IgD-negative memory B cell (primary cell): ENCODE measurements around the gene TRNAU1AP. TPM values are rescaled to one million over a fixed set of nuclear protein-coding genes. Genes with fewer than 3 reads are reported as not detected.
"Not testable (repeated sequence)": the region's sequence is repeated elsewhere in the genome, so short reads cannot be mapped to it uniquely, and the experiment has no call there.

Experiments used
- H3K27ac Mint-ChIP-seq, 3 donors: one replicate each; pipeline ENCODE4 v1.8.0; 2020 to 2022; ENCODE audit warnings: mild to moderate bottlenecking in 3 of 3, mixed read lengths in 3 of 3, moderate library complexity in 1 of 3
- H3K27me3 Mint-ChIP-seq: one replicate; pipeline ENCODE4 v1.8.0; 2021; ENCODE audit warnings: mixed read lengths
- H3K36me3 Mint-ChIP-seq: one replicate; pipeline ENCODE4 v1.8.0; 2020; ENCODE audit warnings: mild to moderate bottlenecking, mixed read lengths
- H3K4me1 Mint-ChIP-seq, 3 donors: one replicate each; pipeline ENCODE4 v1.8.0; 2020 to 2022; ENCODE audit warnings: mixed read lengths in 3 of 3, mild to moderate bottlenecking in 1 of 3
- H3K4me3 Mint-ChIP-seq, 4 donors: one replicate each; pipeline ENCODE4 v1.8.0; 2020 to 2022; ENCODE audit warnings: mild to moderate bottlenecking in 4 of 4, mixed read lengths in 4 of 4, moderate library complexity in 3 of 4
- H3K9me3 Mint-ChIP-seq, 3 donors: one replicate each; pipeline ENCODE4 v1.8.0; 2020 to 2021; ENCODE audit warnings: mixed read lengths in 3 of 3, mild to moderate bottlenecking in 1 of 3
- polyA plus RNA-seq: library from polyadenylated mRNA; unstranded; fragments of 300-500 nt; fragmentation: Illumina TruSeq; gene quantifications from one replicate; pipeline ENCODE4 v1.2.3, GENCODE V29; 2021

The TRNAU1AP gene
- polyA plus RNA-seq, 1 donor from 2014 or later, result 29.2 TPM

GRCh38 chr1:28517649-28517999, 35.3 kb upstream of the TRNAU1AP start:
- peak overlapping the region; percentile 88 to 95 (median 91) for H3K4me3 Mint-ChIP-seq
- H3K4me1 Mint-ChIP-seq, result peaks cover 20 to 40% (median 24%) of the 10 kb centered on the region in 3 donors
- peaks cover 6% of the 10 kb centered on the region for H3K36me3 Mint-ChIP-seq
- peaks cover 2% of the 10 kb centered on the region for H3K27me3 Mint-ChIP-seq
- no peaks in the 10 kb centered on the region for H3K9me3 Mint-ChIP-seq
- peak overlapping the region; percentile 75 to 96 (median 93) for H3K27ac Mint-ChIP-seq

- Mint-ChIP-seq H3K9me3 (no peaks in the 10 kb centered on the region), H3K27ac (peak overlapping the region; percentile 75 to 96 (median 93)), H3K4me1 (peaks cover 18 to 37% (median 23%) of the 10 kb centered on the region in 3 donors), H3K4me3 (peak overlapping the region; percentile 89 to 98 (median 92)), H3K27me3 (peaks cover 2% of the 10 kb centered on the region), H3K36me3 (peaks cover 6% of the 10 kb centered on the region)
Observed at GRCh38 chr1:28518000-28518744, 34.7 kb upstream of the TRNAU1AP start.

DNA sequence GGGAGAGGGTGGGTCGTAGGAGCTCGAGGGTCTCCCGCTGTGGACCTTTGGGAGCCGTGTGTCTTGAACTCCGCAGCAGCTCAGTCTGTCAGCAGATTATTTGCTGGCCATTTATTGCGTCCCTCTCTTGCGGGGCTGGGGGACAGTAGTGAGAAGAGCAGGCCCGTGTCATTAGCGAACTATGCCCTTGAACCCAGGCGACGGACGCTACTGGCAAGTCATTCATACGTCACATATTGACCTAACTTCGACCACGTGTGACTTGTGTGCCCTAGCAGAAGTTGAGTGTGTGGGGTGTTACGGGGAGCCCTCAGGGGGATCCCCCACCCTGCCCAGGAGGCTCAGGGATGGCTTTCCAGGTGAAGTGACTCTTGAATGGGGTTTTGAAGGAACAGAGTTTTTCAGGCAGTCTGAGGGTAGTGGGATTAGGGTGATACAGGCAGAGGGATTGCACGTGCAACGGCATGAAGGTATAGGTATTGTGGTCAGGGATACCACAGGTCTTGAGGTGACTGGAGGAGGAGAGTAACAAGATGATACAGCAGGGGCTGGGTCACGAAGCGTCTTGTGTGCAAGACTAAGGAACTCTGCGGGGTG, 34.0 kb upstream of the TRNAU1AP start:
- Mint-ChIP-seq H3K4me3 (peak overlapping the region; percentile 89 to 98 (median 92)), H3K9me3 (no peaks in the 10 kb centered on the region), H3K27ac (peak overlapping the region; percentile 78 to 90 (median 90)), H3K27me3 (peaks cover 2% of the 10 kb centered on the region), H3K4me1 (peaks cover 18 to 35% (median 23%) of the 10 kb centered on the region in 3 donors), H3K36me3 (peaks cover under 1% of the 10 kb centered on the region)

- peaks cover 2% of the 10 kb centered on the region for H3K27me3 Mint-ChIP-seq
Observed at GRCh38 chr1:28519946-28520725, 32.7 kb upstream of the TRNAU1AP start.

DNA sequence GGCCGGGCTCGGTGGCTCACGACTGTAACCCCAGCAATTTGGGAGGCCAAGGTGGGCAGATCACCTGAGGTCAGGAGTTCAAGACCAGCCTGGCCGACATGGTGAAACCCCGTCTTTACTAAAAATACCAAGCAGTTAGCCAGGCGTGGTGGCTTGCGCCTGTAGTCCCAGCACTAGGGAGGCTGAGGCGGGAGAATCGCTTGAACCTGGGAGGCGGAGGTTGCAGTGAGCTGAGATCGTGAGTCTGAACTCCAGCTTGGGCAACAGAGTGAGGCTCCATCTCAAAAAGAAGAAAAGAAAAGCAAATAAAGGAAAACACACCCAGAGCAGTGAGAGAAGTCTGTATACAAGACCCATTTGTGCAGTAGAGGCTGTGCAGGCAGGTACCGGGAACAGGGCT, 32.1 kb upstream of the TRNAU1AP start:
- H3K9me3 Mint-ChIP-seq, H3K36me3 Mint-ChIP-seq, H3K27ac Mint-ChIP-seq, H3K4me3 Mint-ChIP-seq, H3K27me3 Mint-ChIP-seq: not testable (repeated sequence)
- peaks cover 18 to 32% (median 23%) of the 10 kb centered on the region in 3 donors for H3K4me1 Mint-ChIP-seq

More at GRCh38 chr1:28519946-28520725, 32.7 kb upstream of the TRNAU1AP start:
- Mint-ChIP-seq H3K9me3 (no peaks in the 10 kb centered on the region), H3K4me1 (peaks cover 18 to 32% (median 23%) of the 10 kb centered on the region in 3 donors), H3K4me3 (peak overlapping the region in 3 of 4 donors; percentile 37 to 44 (median 39)), H3K36me3 (peaks cover 3% of the 10 kb centered on the region), H3K27ac (peak overlapping the region in 1 of 3 donors; percentile 57)

- Mint-ChIP-seq H3K4me3 (peak overlapping the region in 3 of 4 donors; percentile 37 to 77 (median 48)), H3K27ac (peak overlapping the region in 2 of 3 donors; percentile 9 to 82), H3K4me1 (peaks cover 15 to 30% (median 21%) of the 10 kb centered on the region in 3 donors), H3K9me3 (no peaks in the 10 kb centered on the region), H3K36me3 (peaks cover 3% of the 10 kb centered on the region), H3K27me3 (peaks cover 2% of the 10 kb centered on the region)
Observed at GRCh38 chr1:28521502-28522164, 31.3 kb upstream of the TRNAU1AP start.

- not testable (repeated sequence) for H3K36me3 Mint-ChIP-seq, H3K27ac Mint-ChIP-seq
Observed at GRCh38 chr1:28522537-28522936, 30.3 kb upstream of the TRNAU1AP start.

DNA sequence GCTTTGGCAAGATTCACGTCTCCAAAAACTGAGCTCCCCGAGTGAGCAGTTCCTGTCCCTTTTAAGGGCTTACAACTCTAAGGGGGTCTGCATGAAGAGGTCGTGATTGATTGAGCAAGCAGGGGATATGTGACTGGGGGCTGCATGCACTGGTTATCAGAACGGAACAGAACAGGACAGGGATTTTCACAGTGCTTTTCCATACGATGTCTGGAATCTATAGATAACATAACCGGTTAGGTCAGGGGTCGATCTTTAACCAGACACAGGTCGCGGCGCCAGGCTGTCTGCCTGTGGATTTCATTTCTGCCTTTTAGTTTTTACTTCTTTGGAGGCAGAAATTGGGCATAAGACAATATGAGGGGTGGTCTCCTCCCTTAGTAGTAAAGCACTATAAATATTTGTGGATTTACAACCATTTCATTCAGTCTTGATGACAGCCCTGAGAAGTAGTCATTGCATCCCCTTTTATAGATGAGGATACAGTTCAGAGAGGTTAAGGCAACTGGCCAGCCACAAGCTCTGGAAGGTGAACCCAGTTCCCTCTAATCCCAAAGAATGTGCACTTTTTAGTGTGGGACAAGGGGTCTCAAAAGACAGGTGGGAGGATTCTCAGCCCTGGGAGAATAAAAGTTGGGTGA, 27.8 kb upstream of the TRNAU1AP start:
- H3K27ac Mint-ChIP-seq, H3K27me3 Mint-ChIP-seq, H3K36me3 Mint-ChIP-seq, H3K4me3 Mint-ChIP-seq, H3K9me3 Mint-ChIP-seq: not testable (repeated sequence)
- H3K4me1 Mint-ChIP-seq, result peaks cover 0 to 14% (median 4%) of the 10 kb centered on the region in 3 donors

More at GRCh38 chr1:28522537-28522936, 30.3 kb upstream of the TRNAU1AP start:
- not testable (repeated sequence) for H3K27me3 Mint-ChIP-seq, H3K9me3 Mint-ChIP-seq, H3K4me3 Mint-ChIP-seq
- H3K4me1 Mint-ChIP-seq, result peaks cover 8 to 25% (median 14%) of the 10 kb centered on the region in 3 donors

GRCh38 chr1:28526886-28527285, 26.0 kb upstream of the TRNAU1AP start:
- Mint-ChIP-seq H3K36me3 (peaks cover 8% of the 10 kb centered on the region), H3K27ac (no peak overlapping the region), H3K4me3 (no peak overlapping the region), H3K27me3 (no peaks in the 10 kb centered on the region), H3K4me1 (peaks cover 0 to 8% (median under 1%) of the 10 kb centered on the region in 3 donors), H3K9me3 (no peaks in the 10 kb centered on the region)

DNA sequence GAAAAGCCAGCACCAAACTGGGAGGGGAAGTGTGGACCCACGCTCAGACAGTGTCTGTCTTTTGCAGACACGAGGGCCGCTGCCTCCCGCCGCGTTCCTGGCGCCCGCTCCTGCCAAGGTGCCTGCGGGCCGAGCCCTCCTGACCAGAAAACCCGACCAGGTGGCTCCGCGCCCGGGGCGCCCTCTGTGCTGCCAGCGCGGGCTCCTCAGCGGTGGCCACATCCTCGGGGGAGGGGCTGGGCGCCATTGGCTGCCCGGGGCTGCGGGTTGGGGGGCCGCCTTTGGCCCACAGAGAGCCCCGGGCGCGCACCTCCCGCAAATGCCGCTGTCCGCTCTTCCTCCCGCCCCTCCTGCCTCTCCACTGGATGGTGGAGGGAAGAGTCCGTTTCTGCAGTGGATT, 22.4 kb upstream of the TRNAU1AP start:
- H3K9me3 Mint-ChIP-seq, result no peaks in the 10 kb centered on the region

DNA sequence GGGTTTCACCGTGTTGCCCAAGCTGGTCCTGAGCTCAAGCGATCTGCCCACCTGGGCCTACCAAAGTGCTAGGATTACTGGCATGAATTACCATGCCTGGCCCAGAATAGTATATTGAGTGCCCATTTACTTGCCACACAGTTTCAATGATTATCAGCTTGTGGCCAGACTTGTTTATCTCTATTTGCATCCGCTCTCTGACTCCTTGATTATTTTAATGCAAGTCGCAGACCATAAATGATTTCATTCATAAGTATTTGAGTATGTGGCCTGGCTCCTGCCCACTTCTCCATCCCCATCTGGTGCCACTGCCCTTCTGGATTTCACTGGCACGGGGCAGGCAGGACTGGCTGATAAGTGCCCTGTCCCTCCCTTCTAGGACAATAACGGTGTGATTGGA, 18.2 kb upstream of the TRNAU1AP start:
- no peak overlapping the region for H3K27ac Mint-ChIP-seq
- H3K27me3 Mint-ChIP-seq, result no peaks in the 10 kb centered on the region
- H3K36me3 Mint-ChIP-seq, result peaks cover 7% of the 10 kb centered on the region
- H3K4me1 Mint-ChIP-seq, result no peaks in the 10 kb centered on the region
- H3K9me3 Mint-ChIP-seq, result no peaks in the 10 kb centered on the region
- H3K4me3 Mint-ChIP-seq, result no peak overlapping the region

More for the DNA sequence above, 22.4 kb upstream of the TRNAU1AP start:
- Mint-ChIP-seq H3K27ac (no peak overlapping the region), H3K4me1 (no peaks in the 10 kb centered on the region), H3K27me3 (no peaks in the 10 kb centered on the region), H3K4me3 (no peak overlapping the region), H3K36me3 (peaks cover 7% of the 10 kb centered on the region)

- Mint-ChIP-seq H3K36me3 (peaks cover 7% of the 10 kb centered on the region), H3K4me3 (no peak overlapping the region), H3K27ac (no peak overlapping the region), H3K9me3 (no peaks in the 10 kb centered on the region), H3K27me3 (no peaks in the 10 kb centered on the region), H3K4me1 (no peaks in the 10 kb centered on the region)
Observed at GRCh38 chr1:28535180-28535579, 17.7 kb upstream of the TRNAU1AP start.

GRCh38 chr1:28537457-28538199, 15.3 kb upstream of the TRNAU1AP start:
- no peak overlapping the region for H3K4me3 Mint-ChIP-seq
- H3K9me3 Mint-ChIP-seq, result no peaks in the 10 kb centered on the region
- H3K27ac Mint-ChIP-seq, result no peak overlapping the region
- no peaks in the 10 kb centered on the region for H3K4me1 Mint-ChIP-seq
- no peaks in the 10 kb centered on the region for H3K27me3 Mint-ChIP-seq
- H3K36me3 Mint-ChIP-seq, result no peaks in the 10 kb centered on the region

GRCh38 chr1:28538286-28538685, 14.6 kb upstream of the TRNAU1AP start:
- no peaks in the 10 kb centered on the region for H3K36me3 Mint-ChIP-seq
- no peaks in the 10 kb centered on the region for H3K27me3 Mint-ChIP-seq
- no peak overlapping the region for H3K27ac Mint-ChIP-seq
- H3K4me1 Mint-ChIP-seq, result no peaks in the 10 kb centered on the region
- no peaks in the 10 kb centered on the region for H3K9me3 Mint-ChIP-seq
- no peak overlapping the region for H3K4me3 Mint-ChIP-seq
